Head of caudate nucleus (tissue), 42 donors: ENCODE results near the gene MIS18A.
A peak's percentile ranks its signal among the peaks of the same experiment; 100 is the strongest.
"Not testable (repeated sequence)": the region's sequence is repeated elsewhere in the genome, so short reads cannot be mapped to it uniquely, and the experiment has no call there.

Experiments
- DNase-seq, 42 donors: peaks; one replicate each; pipeline versions ENCODE4 v3.0.0 to v3.0.0-alpha.2; 2020 to 2021; ENCODE audit warnings: mixed read lengths in 7 of 42
- intact Hi-C: fragments of 100-400 bp; cut with DNase I; formaldehyde crosslinking; loops from one replicate; pipeline ENCODE4 v1.15.0; 2022

The MIS18A gene

GRCh38 chr21:32261929-32262328, 16.9 kb downstream of the MIS18A start:
- intact Hi-C loops, result no loop called here
- DNase-seq, result no peak

GRCh38 chr21:32260130-32260529, 18.7 kb downstream of the MIS18A start:
- DNase-seq, result no peak
- intact Hi-C loops, result no loop called here

GRCh38 chr21:32258786-32259048, 20.1 kb downstream of the MIS18A start:
- intact Hi-C loops, result loop anchor here (2.0 to 5.0 kb wide), 2 partner anchors 392 to 476 kb away; no protein-coding TSS in a partner anchor
- DNase-seq, result not testable (repeated sequence)

- intact Hi-C loops, result loop anchor here (2.0 to 5.0 kb wide), 2 partner anchors 391 to 476 kb away; no protein-coding TSS in a partner anchor
- DNase-seq, result peak; percentile 26 to 89 (median 72)
These were observed 20.7 kb downstream of the MIS18A start for GRCh38 chr21:32257962-32258785.

- intact Hi-C loops, result loop anchor here (5.0 kb wide), 1 partner anchor 475 kb away; no protein-coding TSS in a partner anchor
- DNase-seq, result peak; percentile 27 to 84 (median 63)
These were observed 21.8 kb downstream of the MIS18A start for GRCh38 chr21:32256873-32257620.

GRCh38 chr21:32256251-32256650, 22.6 kb downstream of the MIS18A start:
- no peak for DNase-seq
- intact Hi-C loops, result loop anchor here (5.0 kb wide), 1 partner anchor 474 kb away; no protein-coding TSS in a partner anchor

- DNase-seq, result no peak
- intact Hi-C loops, result no loop called here
These were observed 25.6 kb downstream of the MIS18A start for GRCh38 chr21:32253215-32253641.

GRCh38 chr21:32252136-32252535, 26.7 kb downstream of the MIS18A start:
- intact Hi-C loops, result no loop called here

GRCh38 chr21:32249511-32250280, 29.2 kb downstream of the MIS18A start:
- DNase-seq, result no peak
- intact Hi-C loops, result no loop called here

More at GRCh38 chr21:32252136-32252535, 26.7 kb downstream of the MIS18A start:
- DNase-seq, result no peak

- DNase-seq, result no peak
- intact Hi-C loops, result no loop called here
These were observed 30.0 kb downstream of the MIS18A start for GRCh38 chr21:32248571-32249461.

GRCh38 chr21:32246571-32247140, 32.2 kb downstream of the MIS18A start:
- no peak for DNase-seq

GRCh38 chr21:32245971-32246370, 32.9 kb downstream of the MIS18A start:
- intact Hi-C loops, result no loop called here
- no peak for DNase-seq

More at GRCh38 chr21:32246571-32247140, 32.2 kb downstream of the MIS18A start:
- intact Hi-C loops, result no loop called here

GRCh38 chr21:32240851-32241687, 37.8 kb downstream of the MIS18A start:
- no peak for DNase-seq
- intact Hi-C loops, result no loop called here

GRCh38 chr21:32239551-32239950, 39.3 kb downstream of the MIS18A start:
- intact Hi-C loops, result no loop called here
- no peak for DNase-seq

GRCh38 chr21:32238063-32238462, 40.8 kb downstream of the MIS18A start:
- no peak for DNase-seq
- intact Hi-C loops, result no loop called here

- intact Hi-C loops, result no loop called here
These were observed 41.8 kb downstream of the MIS18A start for GRCh38 chr21:32237021-32237420.

GRCh38 chr21:32233722-32234301, 45.0 kb downstream of the MIS18A start:
- DNase-seq, result no peak
- intact Hi-C loops, result no loop called here

More at GRCh38 chr21:32237021-32237420, 41.8 kb downstream of the MIS18A start:
- no peak for DNase-seq
